ENCODE data around the gene CYP4A22.
"Not testable (repeated sequence)": the region's sequence is repeated elsewhere in the genome, so short reads cannot be mapped to it uniquely, and the experiment has no call there.

CYP4A22 gene

GRCh38 chr1:47137198-47137597 lies at the start of gene CYP4A22:
CYP4A22 (plus strand) TSS chr1:47137441; CDS start chr1:47137486, 45 bp downstream.
- H3K27me3 Mint-ChIP-seq (ENCODE audit: low read depth), result peaks cover 5% of the 10 kb centered on the region
- no peak within 1 kb of the TSS for H3K27ac Mint-ChIP-seq
- H3K9me3 Mint-ChIP-seq, result no peaks in the 10 kb centered on the region
- no peaks in the 10 kb centered on the region for H3K4me1 Mint-ChIP-seq (ENCODE audit: low read depth)
- no peak within 1 kb of the TSS for H3K4me3 Mint-ChIP-seq
- H3K36me3 Mint-ChIP-seq (ENCODE audit: low read depth), result no peaks in the 10 kb centered on the region

- H3K4me3 Mint-ChIP-seq; H3K27ac Mint-ChIP-seq; H3K4me1 Mint-ChIP-seq (ENCODE audit: low read depth); H3K36me3 Mint-ChIP-seq (ENCODE audit: low read depth); H3K27me3 Mint-ChIP-seq (ENCODE audit: low read depth); H3K9me3 Mint-ChIP-seq: not testable (repeated sequence)
Observed at GRCh38 chr1:47089356-47089755, 47.9 kb upstream of the CYP4A22 start.

- H3K27me3 Mint-ChIP-seq (ENCODE audit: low read depth); H3K36me3 Mint-ChIP-seq (ENCODE audit: low read depth); H3K4me1 Mint-ChIP-seq (ENCODE audit: low read depth); H3K4me3 Mint-ChIP-seq; H3K27ac Mint-ChIP-seq; H3K9me3 Mint-ChIP-seq: not testable (repeated sequence)
Observed at GRCh38 chr1:47091476-47091875, 45.8 kb upstream of the CYP4A22 start.

- Mint-ChIP-seq H3K9me3 (peaks cover 18% of the 10 kb centered on the region), H3K4me1 (ENCODE audit: low read depth) (no peaks in the 10 kb centered on the region), H3K27me3 (ENCODE audit: low read depth) (peaks cover 5% of the 10 kb centered on the region), H3K36me3 (ENCODE audit: low read depth) (no peaks in the 10 kb centered on the region), H3K4me3 (no peak overlapping the region), H3K27ac (no peak overlapping the region)
Observed at GRCh38 chr1:47104816-47105215, 32.4 kb upstream of the CYP4A22 start.

- Mint-ChIP-seq H3K36me3 (ENCODE audit: low read depth) (no peaks in the 10 kb centered on the region), H3K27ac (no peak overlapping the region), H3K4me1 (ENCODE audit: low read depth) (no peaks in the 10 kb centered on the region), H3K4me3 (no peak overlapping the region), H3K9me3 (peaks cover 18% of the 10 kb centered on the region), H3K27me3 (ENCODE audit: low read depth) (peaks cover 5% of the 10 kb centered on the region)
Observed at GRCh38 chr1:47106792-47107191, 30.4 kb upstream of the CYP4A22 start.

GRCh38 chr1:47107851-47108574 lies 29.2 kb upstream of the CYP4A22 start:
- H3K36me3 Mint-ChIP-seq (ENCODE audit: low read depth); H3K4me3 Mint-ChIP-seq; H3K9me3 Mint-ChIP-seq; H3K27me3 Mint-ChIP-seq (ENCODE audit: low read depth); H3K4me1 Mint-ChIP-seq (ENCODE audit: low read depth); H3K27ac Mint-ChIP-seq: not testable (repeated sequence)

GRCh38 chr1:47109482-47109881 lies 27.8 kb upstream of the CYP4A22 start:
- H3K36me3 Mint-ChIP-seq (ENCODE audit: low read depth); H3K4me1 Mint-ChIP-seq (ENCODE audit: low read depth); H3K4me3 Mint-ChIP-seq; H3K27ac Mint-ChIP-seq; H3K9me3 Mint-ChIP-seq; H3K27me3 Mint-ChIP-seq (ENCODE audit: low read depth): not testable (repeated sequence)

- H3K27ac Mint-ChIP-seq, result no peak overlapping the region
- H3K36me3 Mint-ChIP-seq (ENCODE audit: low read depth), result no peaks in the 10 kb centered on the region
- H3K9me3 Mint-ChIP-seq, result no peaks in the 10 kb centered on the region
- no peaks in the 10 kb centered on the region for H3K4me1 Mint-ChIP-seq (ENCODE audit: low read depth)
- no peaks in the 10 kb centered on the region for H3K27me3 Mint-ChIP-seq (ENCODE audit: low read depth)
- H3K4me3 Mint-ChIP-seq, result no peak overlapping the region
Observed at GRCh38 chr1:47113178-47113577, 24.1 kb upstream of the CYP4A22 start.

GRCh38 chr1:47121039-47121438 lies 16.2 kb upstream of the CYP4A22 start:
- not testable (repeated sequence) for H3K27ac Mint-ChIP-seq; H3K4me3 Mint-ChIP-seq; H3K36me3 Mint-ChIP-seq (ENCODE audit: low read depth); H3K9me3 Mint-ChIP-seq; H3K4me1 Mint-ChIP-seq (ENCODE audit: low read depth); H3K27me3 Mint-ChIP-seq (ENCODE audit: low read depth)

GRCh38 chr1:47124834-47125233 lies 12.4 kb upstream of the CYP4A22 start:
- H3K4me3 Mint-ChIP-seq; H3K27ac Mint-ChIP-seq; H3K36me3 Mint-ChIP-seq (ENCODE audit: low read depth); H3K4me1 Mint-ChIP-seq (ENCODE audit: low read depth); H3K27me3 Mint-ChIP-seq (ENCODE audit: low read depth); H3K9me3 Mint-ChIP-seq: not testable (repeated sequence)

- H3K27me3 Mint-ChIP-seq (ENCODE audit: low read depth); H3K27ac Mint-ChIP-seq; H3K4me3 Mint-ChIP-seq; H3K9me3 Mint-ChIP-seq; H3K36me3 Mint-ChIP-seq (ENCODE audit: low read depth); H3K4me1 Mint-ChIP-seq (ENCODE audit: low read depth): not testable (repeated sequence)
Observed at GRCh38 chr1:47126997-47127396, 10.2 kb upstream of the CYP4A22 start.

- no peak overlapping the region for H3K4me3 Mint-ChIP-seq
- H3K9me3 Mint-ChIP-seq, result peaks cover 3% of the 10 kb centered on the region
- H3K27me3 Mint-ChIP-seq (ENCODE audit: low read depth), result peaks cover 6% of the 10 kb centered on the region
- H3K36me3 Mint-ChIP-seq (ENCODE audit: low read depth), result no peaks in the 10 kb centered on the region
- no peaks in the 10 kb centered on the region for H3K4me1 Mint-ChIP-seq (ENCODE audit: low read depth)
- no peak overlapping the region for H3K27ac Mint-ChIP-seq
Observed at GRCh38 chr1:47128221-47128620, 9.0 kb upstream of the CYP4A22 start.

GRCh38 chr1:47128854-47129253 lies 8.4 kb upstream of the CYP4A22 start:
- not testable (repeated sequence) for H3K27ac Mint-ChIP-seq; H3K4me1 Mint-ChIP-seq (ENCODE audit: low read depth); H3K4me3 Mint-ChIP-seq; H3K9me3 Mint-ChIP-seq; H3K36me3 Mint-ChIP-seq (ENCODE audit: low read depth); H3K27me3 Mint-ChIP-seq (ENCODE audit: low read depth)

- not testable (repeated sequence) for H3K4me3 Mint-ChIP-seq; H3K27me3 Mint-ChIP-seq (ENCODE audit: low read depth); H3K4me1 Mint-ChIP-seq (ENCODE audit: low read depth); H3K36me3 Mint-ChIP-seq (ENCODE audit: low read depth); H3K9me3 Mint-ChIP-seq; H3K27ac Mint-ChIP-seq
Observed at GRCh38 chr1:47129489-47130230, 7.6 kb upstream of the CYP4A22 start.

- H3K9me3 Mint-ChIP-seq; H3K27ac Mint-ChIP-seq; H3K4me3 Mint-ChIP-seq; H3K36me3 Mint-ChIP-seq (ENCODE audit: low read depth); H3K4me1 Mint-ChIP-seq (ENCODE audit: low read depth); H3K27me3 Mint-ChIP-seq (ENCODE audit: low read depth): not testable (repeated sequence)
Observed at GRCh38 chr1:47132665-47133064, 4.6 kb upstream of the CYP4A22 start.
